ENCODE results near the gene NR3C2.

The NR3C2 gene

GRCh38 chr4:148287111-148287510, 155.1 kb downstream of the NR3C2 start:
- DNase-seq (ENCODE audit: low read depth), result no peak
- H3K4me3 ChIP-seq (ENCODE audit: control insufficient read depth, low read depth, low read length), result no peak overlapping the region

GRCh38 chr4:148286012-148286411, 156.2 kb downstream of the NR3C2 start:
- no peak for TF ChIP-seq CTCF (conservative IDR thresholded peaks at IDR 0.05; ENCODE audit: control insufficient read depth, insufficient read depth, low read depth, low read length)
- H3K4me3 ChIP-seq (ENCODE audit: control insufficient read depth, low read depth, low read length), result no peak overlapping the region
- no peak for DNase-seq (ENCODE audit: low read depth)

More at GRCh38 chr4:148287111-148287510, 155.1 kb downstream of the NR3C2 start:
- no peak for TF ChIP-seq CTCF (conservative IDR thresholded peaks at IDR 0.05; ENCODE audit: control insufficient read depth, insufficient read depth, low read depth, low read length)

GRCh38 chr4:148283665-148284064, 158.5 kb downstream of the NR3C2 start:
- no peak for TF ChIP-seq CTCF (conservative IDR thresholded peaks at IDR 0.05; ENCODE audit: control insufficient read depth, insufficient read depth, low read depth, low read length)
- DNase-seq (ENCODE audit: low read depth), result no peak

GRCh38 chr4:148278310-148278709, 163.9 kb downstream of the NR3C2 start:
- TF ChIP-seq CTCF (conservative IDR thresholded peaks at IDR 0.05; ENCODE audit: control insufficient read depth, insufficient read depth, low read depth, low read length), result no peak
- DNase-seq (ENCODE audit: low read depth), result no peak
- H3K4me3 ChIP-seq (ENCODE audit: control insufficient read depth, low read depth, low read length), result no peak overlapping the region

More at GRCh38 chr4:148283665-148284064, 158.5 kb downstream of the NR3C2 start:
- no peak overlapping the region for H3K4me3 ChIP-seq (ENCODE audit: control insufficient read depth, low read depth, low read length)

- no peak for DNase-seq (ENCODE audit: low read depth)
- H3K4me3 ChIP-seq (ENCODE audit: control insufficient read depth, low read depth, low read length), result no peak overlapping the region
- TF ChIP-seq CTCF (conservative IDR thresholded peaks at IDR 0.05; ENCODE audit: control insufficient read depth, insufficient read depth, low read depth, low read length), result no peak
These were observed 166.9 kb downstream of the NR3C2 start for GRCh38 chr4:148275266-148275665.

GRCh38 chr4:148273501-148273986, 168.7 kb downstream of the NR3C2 start:
- TF ChIP-seq CTCF (conservative IDR thresholded peaks at IDR 0.05; ENCODE audit: control insufficient read depth, insufficient read depth, low read depth, low read length), result no peak
- DNase-seq (ENCODE audit: low read depth), result no peak
- H3K4me3 ChIP-seq (ENCODE audit: control insufficient read depth, low read depth, low read length), result no peak overlapping the region

- no peak for TF ChIP-seq CTCF (conservative IDR thresholded peaks at IDR 0.05; ENCODE audit: control insufficient read depth, insufficient read depth, low read depth, low read length)
- DNase-seq (ENCODE audit: low read depth), result no peak
- H3K4me3 ChIP-seq (ENCODE audit: control insufficient read depth, low read depth, low read length), result no peak overlapping the region
These were observed 171.0 kb downstream of the NR3C2 start for GRCh38 chr4:148271166-148271565.
